Neutrophil (primary cell): ENCODE data around the gene DOK7.

Experiments
- H3K27ac ChIP-seq: fragments of 200-600 bp; sonication (generic); 2 replicates; pipeline ENCODE4 v1.5.1; 2016; ENCODE audit warnings: mild to moderate bottlenecking, moderate library complexity
- H3K27me3 ChIP-seq: fragments of 200-600 bp; sonication (generic); 2 replicates; pipeline ENCODE4 v1.6.0; 2016; ENCODE audit warnings: mild to moderate bottlenecking
- H3K36me3 ChIP-seq: fragments of 200-600 bp; sonication (generic); 2 replicates; pipeline ENCODE4 v1.5.1; 2017
- H3K4me1 ChIP-seq, 2 experiments: fragments of 200-600 bp in 1 of 2; sonication (generic) in 1 of 2; 1 replicate in 1 of 2; 2 replicates in 1 of 2; pipeline versions ENCODE4 v1.5.1 to v1.6.1; 2013 to 2016; ENCODE audit warnings: low read depth in 1 of 2, low read length in 1 of 2, mild to moderate bottlenecking in 1 of 2, moderate library complexity in 1 of 2; ENCODE audit not compliant: control insufficient read depth in 1 of 2, insufficient read depth in 1 of 2
- H3K4me3 ChIP-seq, 2 experiments: fragments of 200-600 bp in 1 of 2; sonication (generic) in 1 of 2; 1 replicate in 1 of 2; 2 replicates in 1 of 2; pipeline ENCODE4 v1.5.1; 2013 to 2016; ENCODE audit warnings: low read depth in 1 of 2, low read length in 1 of 2, mild to moderate bottlenecking in 1 of 2, moderate library complexity in 1 of 2
- H3K9me3 ChIP-seq: fragments of 200-600 bp; sonication (generic); 2 replicates; pipeline ENCODE4 v1.5.1; 2016
- CTCF ChIP-seq: fragments of 200-600 bp; sonication (generic); IDR thresholded peaks from 2 replicates; pipeline ENCODE4 v1.5.1; 2016; ENCODE audit warnings: antibody characterized with exemption

DOK7 gene

GRCh38 chr4:3501126-3501824 lies 38.2 kb downstream of the DOK7 start:
- Histone ChIP-seq H3K27ac (no peak overlapping the region), H3K4me3 (no peak overlapping the region), H3K36me3 (peaks cover 72% of the 10 kb centered on the region), H3K9me3 (no peaks in the 10 kb centered on the region), H3K27me3 (peaks cover 3% of the 10 kb centered on the region), H3K4me1 (no peaks in the 10 kb centered on the region)
- no peak for TF ChIP-seq CTCF

GRCh38 chr4:3501825-3502425 lies 38.8 kb downstream of the DOK7 start:
- H3K36me3 ChIP-seq = peaks cover 78% of the 10 kb centered on the region
- H3K4me1 ChIP-seq = no peaks in the 10 kb centered on the region
- H3K9me3 ChIP-seq = no peaks in the 10 kb centered on the region
- no peaks in the 10 kb centered on the region for H3K27me3 ChIP-seq
- H3K4me3 ChIP-seq = no peak overlapping the region
- H3K27ac ChIP-seq = no peak overlapping the region
- TF ChIP-seq CTCF = no peak

- H3K27ac ChIP-seq = no peak overlapping the region
- peaks cover 91% of the 10 kb centered on the region for H3K36me3 ChIP-seq
- no peaks in the 10 kb centered on the region for H3K9me3 ChIP-seq
- no peaks in the 10 kb centered on the region for H3K27me3 ChIP-seq
- no peak for TF ChIP-seq CTCF
- H3K4me1 ChIP-seq = peaks cover 3% of the 10 kb centered on the region in 2 experiments
- no peak overlapping the region for H3K4me3 ChIP-seq
These were observed 40.1 kb downstream of the DOK7 start for GRCh38 chr4:3502941-3503936.

- Histone ChIP-seq H3K27me3 (no peaks in the 10 kb centered on the region), H3K36me3 (peaks cover 95% of the 10 kb centered on the region), H3K9me3 (no peaks in the 10 kb centered on the region), H3K27ac (no peak overlapping the region), H3K4me1 (peaks cover 11 to 12% of the 10 kb centered on the region in 2 experiments), H3K4me3 (no peak overlapping the region)
- TF ChIP-seq CTCF = no peak
These were observed 42.1 kb downstream of the DOK7 start for GRCh38 chr4:3505231-3505630.

- Histone ChIP-seq H3K4me3 (peak overlapping the region in 1 of 2 experiments; percentile 12), H3K27ac (peak overlapping the region; percentile 87), H3K27me3 (no peaks in the 10 kb centered on the region), H3K9me3 (no peaks in the 10 kb centered on the region), H3K4me1 (peaks cover 11 to 12% of the 10 kb centered on the region in 2 experiments), H3K36me3 (peaks cover 95% of the 10 kb centered on the region)
- TF ChIP-seq CTCF = no peak
These were observed 45.4 kb downstream of the DOK7 start for GRCh38 chr4:3508542-3508941.
